HEK293 (cell line): ENCODE measurements around the gene GLT6D1.

Experiments
- CTCF ChIA-PET: fragments of 350-600 bp; formaldehyde crosslinking; extraction: SDS; loops from one replicate; lab custom pipeline; 2021; ENCODE audit warnings: antibody characterized with exemption; lab: Yijun Ruan, JAX
- POLR2A ChIA-PET: fragments of 300-600 bp; formaldehyde crosslinking; extraction: SDS; loops from one replicate; lab custom pipeline; 2020; ENCODE audit warnings: antibody characterized with exemption, inconsistent platforms; lab: Yijun Ruan, JAX
- H3K27ac ChIP-seq: fragments of 200-500 bp; sonication (Bioruptor generic); 2 replicates; pipeline ENCODE4 v1.5.1; 2014; ENCODE audit warnings: low read depth, low read length, control low read depth, inconsistent platforms; ENCODE audit errors: extremely low read depth
- H3K36me3 ChIP-seq, 2 experiments: fragments of 200-500 bp in 1 of 2; sonication (Bioruptor generic) in 1 of 2; 1 replicate in 1 of 2; 2 replicates in 1 of 2; pipeline ENCODE4 v1.5.1; 2014 to 2017; ENCODE audit warnings: inconsistent platforms in 2 of 2, low read length in 2 of 2; ENCODE audit not compliant: control insufficient read depth in 2 of 2, insufficient read depth in 1 of 2
- H3K4me1 ChIP-seq: fragments of 200-500 bp; sonication (Bioruptor generic); 2 replicates; pipeline ENCODE4 v1.5.1; 2014; ENCODE audit warnings: mild to moderate bottlenecking, low read length, inconsistent platforms; ENCODE audit not compliant: control insufficient read depth, insufficient read depth
- H3K4me3 ChIP-seq: 2 replicates; pipeline ENCODE4 v1.5.1; 2011; ENCODE audit warnings: low read depth, mild to moderate bottlenecking, control low read depth, low read length, moderate library complexity
- H3K9me3 ChIP-seq: fragments of 200-500 bp; sonication (Bioruptor generic); 2 replicates; pipeline ENCODE4 v1.5.1; 2014; ENCODE audit warnings: low read depth, low read length, inconsistent platforms; ENCODE audit not compliant: control insufficient read depth, insufficient read depth
- EGR2 ChIP-seq: fragments of 450-650 bp; formaldehyde crosslinking; IDR thresholded peaks from 2 replicates; pipeline ENCODE4 v1.5.1; 2016; ENCODE audit warnings: low read depth, missing biosample characterization, missing genetic modification characterization
- KLF7 ChIP-seq: fragments of 450-650 bp; formaldehyde crosslinking; IDR thresholded peaks from 2 replicates; pipeline ENCODE4 v1.5.1; 2016; ENCODE audit warnings: missing biosample characterization, missing genetic modification characterization, borderline replicate concordance
- PRDM10 ChIP-seq: fragments of 450-650 bp; formaldehyde crosslinking; IDR thresholded peaks from 2 replicates; pipeline ENCODE4 v1.5.1; 2016; ENCODE audit warnings: missing biosample characterization, missing genetic modification characterization
- ZBTB10 ChIP-seq: fragments of 450-650 bp; formaldehyde crosslinking; IDR thresholded peaks from 2 replicates; pipeline ENCODE4 v1.5.1; 2016; ENCODE audit warnings: missing biosample characterization, missing genetic modification characterization
- ZBTB44 ChIP-seq: fragments of 450-650 bp; IDR thresholded peaks from 2 replicates; pipeline ENCODE4 v1.5.1; 2018; ENCODE audit warnings: missing biosample characterization, mild to moderate bottlenecking, missing genetic modification characterization
- ZBTB6 ChIP-seq: fragments of 450-650 bp; formaldehyde crosslinking; IDR thresholded peaks from 2 replicates; pipeline ENCODE4 v1.5.1; 2017; ENCODE audit warnings: missing biosample characterization, missing genetic modification characterization
- ZFP37 ChIP-seq: fragments of 450-650 bp; formaldehyde crosslinking; IDR thresholded peaks from 2 replicates; pipeline ENCODE4 v1.5.1; 2016; ENCODE audit warnings: missing biosample characterization, missing genetic modification characterization
- ZNF133 ChIP-seq: fragments of 450-650 bp; formaldehyde crosslinking; IDR thresholded peaks from 2 replicates; pipeline ENCODE4 v1.5.1; 2016; ENCODE audit warnings: missing biosample characterization, missing genetic modification characterization
- ZNF2 ChIP-seq: fragments of 450-650 bp; formaldehyde crosslinking; IDR thresholded peaks from 2 replicates; pipeline ENCODE4 v1.5.1; 2016; ENCODE audit warnings: missing biosample characterization, missing genetic modification characterization
- ZNF248 ChIP-seq: fragments of 450-650 bp; formaldehyde crosslinking; IDR thresholded peaks from 2 replicates; pipeline ENCODE4 v1.5.1; 2017; ENCODE audit warnings: missing biosample characterization, missing genetic modification characterization
- ZNF26 ChIP-seq: fragments of 450-650 bp; formaldehyde crosslinking; IDR thresholded peaks from 2 replicates; pipeline ENCODE4 v1.5.1; 2016; ENCODE audit warnings: missing biosample characterization, missing genetic modification characterization
- ZNF302 ChIP-seq: fragments of 450-650 bp; formaldehyde crosslinking; IDR thresholded peaks from 2 replicates; pipeline ENCODE4 v1.5.1; 2016; ENCODE audit warnings: missing biosample characterization, missing genetic modification characterization, low read depth
- ZNF362 ChIP-seq: fragments of 450-650 bp; formaldehyde crosslinking; IDR thresholded peaks from 2 replicates; pipeline ENCODE4 v1.5.1; 2016; ENCODE audit warnings: missing biosample characterization, missing genetic modification characterization
- ZNF449 ChIP-seq: fragments of 450-650 bp; formaldehyde crosslinking; IDR thresholded peaks from 2 replicates; pipeline ENCODE4 v1.5.1; 2017; ENCODE audit warnings: missing biosample characterization, mild to moderate bottlenecking, missing genetic modification characterization, moderate library complexity
- ZNF473 ChIP-seq: fragments of 450-650 bp; formaldehyde crosslinking; IDR thresholded peaks from 2 replicates; pipeline ENCODE4 v1.5.1; 2017; ENCODE audit warnings: missing biosample characterization, missing genetic modification characterization
- ZNF560 ChIP-seq: fragments of 450-650 bp; formaldehyde crosslinking; IDR thresholded peaks from 2 replicates; pipeline ENCODE4 v1.5.1; 2017; ENCODE audit warnings: missing biosample characterization, missing genetic modification characterization, borderline replicate concordance
- ZNF561 ChIP-seq: fragments of 450-650 bp; IDR thresholded peaks from 2 replicates; pipeline ENCODE4 v1.5.1; 2018; ENCODE audit warnings: missing biosample characterization, missing genetic modification characterization, borderline replicate concordance
- ZNF704 ChIP-seq: fragments of 450-650 bp; formaldehyde crosslinking; IDR thresholded peaks from 2 replicates; pipeline ENCODE4 v1.5.1; 2016; ENCODE audit warnings: missing biosample characterization, missing genetic modification characterization
- ZNF830 ChIP-seq: fragments of 450-650 bp; IDR thresholded peaks from 2 replicates; pipeline ENCODE4 v1.5.0; 2018; ENCODE audit warnings: missing biosample characterization, missing genetic modification characterization, low read depth, mild to moderate bottlenecking, moderate library complexity

GLT6D1 gene

GRCh38 chr9:135596211-135596610, 43.1 kb downstream of the GLT6D1 start (continued):
- TF ChIP-seq ZNF362 (tag by site-specific recombination) (no peak), ZNF704 (tag by site-specific recombination) (no peak), PRDM10 (tag by site-specific recombination) (no peak), ZNF561 (tag by site-specific recombination) (no peak), ZNF26 (tag by site-specific recombination) (no peak), ZNF560 (tag by site-specific recombination) (no peak)

GRCh38 chr9:135592625-135593024, 46.7 kb downstream of the GLT6D1 start:
- POLR2A ChIA-PET, result interaction anchor here (1.0 kb wide), 1 partner anchor 17 kb away, joined by 7 read pairs; no protein-coding TSS in a partner anchor
- CTCF ChIA-PET, result interaction anchor here (2.2 kb wide), 1 partner anchor 9 kb away, joined by 7 read pairs; no protein-coding TSS in a partner anchor
- TF ChIP-seq ZNF302 (tag by site-specific recombination), result no peak
- no peak for TF ChIP-seq ZNF473 (tag by site-specific recombination)
- TF ChIP-seq ZBTB6 (tag by site-specific recombination), result no peak
- TF ChIP-seq ZNF362 (tag by site-specific recombination), result no peak
- TF ChIP-seq ZNF133, result no peak
- no peak for TF ChIP-seq ZNF830 (tag by site-specific recombination)
- TF ChIP-seq EGR2, result no peak
- TF ChIP-seq ZFP37 (tag by site-specific recombination), result no peak
- TF ChIP-seq ZNF248 (tag by site-specific recombination), result no peak
- TF ChIP-seq ZNF2, result no peak
- TF ChIP-seq ZBTB10 (tag by site-specific recombination), result no peak
- TF ChIP-seq ZNF449 (tag by site-specific recombination), result no peak
- no peak for TF ChIP-seq KLF7 (tag by site-specific recombination)
- TF ChIP-seq ZBTB44 (tag by site-specific recombination), result no peak
- TF ChIP-seq ZNF561 (tag by site-specific recombination), result no peak

More at GRCh38 chr9:135592625-135593024, 46.7 kb downstream of the GLT6D1 start:
- Histone ChIP-seq H3K9me3 (no peaks in the 10 kb centered on the region), H3K27ac (no peak overlapping the region), H3K4me3 (no peak overlapping the region), H3K36me3 (no peaks in the 10 kb centered on the region), H3K4me1 (no peaks in the 10 kb centered on the region)
